ENCODE data around the gene CIAO2A. TPM values are rescaled to one million over a fixed set of nuclear protein-coding genes. Genes with fewer than 3 reads are reported as not detected.

CIAO2A gene
- total and polyA plus RNA-seq, 2 donors (not counting 3 experiments of a cell fraction or from before 2014, with no cell fraction given), result 37.1 to 55.3 TPM

DNA sequence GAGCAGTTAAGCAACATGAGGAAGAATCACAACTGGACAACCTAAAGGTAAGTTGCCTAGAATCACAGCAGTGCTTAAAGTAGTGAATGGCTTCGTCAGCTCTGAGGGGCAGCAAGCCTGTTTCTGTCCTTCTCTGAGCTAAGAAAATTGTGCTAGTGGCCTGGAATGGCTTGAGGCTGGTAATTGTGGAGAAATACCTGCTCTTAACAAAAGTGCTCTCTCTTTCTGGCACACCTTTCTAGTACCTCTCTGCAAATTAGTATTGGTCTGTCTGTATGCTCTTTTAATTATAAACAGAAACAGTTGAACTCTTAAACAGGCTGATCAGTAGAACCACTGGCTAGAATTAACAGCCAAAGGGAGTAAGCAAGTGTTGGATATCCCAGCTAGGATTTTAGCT, 13.7 kb upstream of the CIAO2A start:
- FAIRE-seq (no peak), DNase-seq (ENCODE audit: low read depth, low spot score) (no peak)
- no peaks in the 10 kb centered on the region for H3K9me3 ChIP-seq (replicated peaks; ENCODE audit: control insufficient read depth, insufficient read depth, low read length)
- H3K27ac ChIP-seq (ENCODE audit: insufficient read depth, low read depth, low read length), result no peak overlapping the region
- peaks cover 0 to 3% of the 10 kb centered on the region in 2 experiments for H3K36me3 ChIP-seq (ENCODE audit: control insufficient read depth in 2 of 2, extremely low read depth in 1 of 2, insufficient read depth in 2 of 2, low read length in 2 of 2)
- intact Hi-C loops (cut with micrococcal nuclease) (no loop called here), dilution Hi-C loops (cut with MboI; ENCODE audit: extremely low pct_ligation_motif_present, low sequenced_read_pairs) (no loop called here)
- POLR2A ChIA-PET, result no interaction called here
- TF ChIP-seq EZH2 (IDR thresholded peaks at IDR 0.05; ENCODE audit: borderline replicate concordance, low read depth, low read length, severe bottlenecking), result no peak
- TF ChIP-seq GATA2 (IDR thresholded peaks at IDR 0.05; ENCODE audit: insufficient read depth, insufficient read length, low read depth, low read length), result no peak
- TF ChIP-seq POLR2A (IDR thresholded peaks at IDR 0.05; ENCODE audit: low read depth, low read length), result no peak
- no peak for TF ChIP-seq FOS (IDR thresholded peaks at IDR 0.05; ENCODE audit: borderline replicate concordance, insufficient read depth, low read length)
- TF ChIP-seq MYC (IDR thresholded peaks at IDR 0.05; ENCODE audit: low read depth, low read length), result no peak
- TF ChIP-seq MAX (IDR thresholded peaks at IDR 0.05; ENCODE audit: insufficient read depth, insufficient read length), result no peak
- no peak for TF ChIP-seq CTCF (IDR thresholded peaks at IDR 0.05; ENCODE audit: extremely low read depth in 1 of 2, insufficient read depth in 1 of 2, low read depth in 1 of 2, low read length in 2 of 2)
- no peak for TF ChIP-seq JUN (IDR thresholded peaks at IDR 0.05; ENCODE audit: borderline replicate concordance, insufficient read depth, insufficient read length, low read depth)
- no peak for TF ChIP-seq POLR2AphosphoS5 (IDR thresholded peaks at IDR 0.05; ENCODE audit: insufficient read depth, low read depth, low read length)
- BruUV-seq (replicated peaks), result no TSS peak
- peaks cover 3% of the 10 kb centered on the region for H3K9me1 ChIP-seq (replicated peaks; ENCODE audit: control insufficient read depth, extremely low read depth, insufficient read depth, low read length)
- peaks cover 11% of the 10 kb centered on the region for H3K4me1 ChIP-seq (ENCODE audit: control insufficient read depth, extremely low read depth, insufficient read depth, low read length)
- peaks cover 81% of the 10 kb centered on the region for H3K79me2 ChIP-seq (ENCODE audit: control insufficient read depth, insufficient read depth, low read length)
- H3K9ac ChIP-seq (replicated peaks; ENCODE audit: extremely low read depth, insufficient read depth, low read length), result no peak overlapping the region
- no peaks in the 10 kb centered on the region for H3K27me3 ChIP-seq (ENCODE audit: control insufficient read depth in 2 of 2, insufficient read depth in 2 of 2, low read length in 2 of 2)
- CTCF ChIA-PET, result interaction anchor here (1.1 to 1.9 kb wide), 2 partner anchors 11 to 46 kb away, joined by 4 to 5 read pairs; partner anchors contain the start of gene SNX1
- H3K4me2 ChIP-seq (ENCODE audit: insufficient read depth, low read length), result no peak overlapping the region
- no peak overlapping the region for H3K4me3 ChIP-seq (replicated peaks in 1 of 3; ENCODE audit: insufficient read depth in 1 of 3, low read depth in 1 of 3, low read length in 3 of 3)
- H4K20me1 ChIP-seq (replicated peaks; ENCODE audit: control insufficient read depth, extremely low read depth, insufficient read depth, low read length), result peaks cover 7% of the 10 kb centered on the region
- H2AFZ ChIP-seq (ENCODE audit: low read depth, low read length), result no peak overlapping the region
